BJ (cell line): ENCODE data around the gene GCG. TPM values are rescaled to one million over a fixed set of nuclear protein-coding genes. Genes with fewer than 3 reads are reported as not detected.

Experiments used
- CTCF ChIA-PET: fragments of 350-600 bp; formaldehyde crosslinking; extraction: SDS; loops from one replicate; lab custom pipeline; 2021; ENCODE audit warnings: antibody characterized with exemption, inconsistent platforms; lab: Yijun Ruan, JAX
- POLR2A ChIA-PET: fragments of 300-600 bp; sonication (Branson Sonifier 250); formaldehyde crosslinking; extraction: SDS; loops from one replicate; lab custom pipeline; 2021; ENCODE audit warnings: antibody characterized with exemption; lab: Charles Lee
- DNase-seq: peaks from one replicate; pipeline ENCODE4 v3.0.0-alpha.2; 2011; ENCODE audit warnings: low read depth
- H3K27me3 ChIP-seq: 2 replicates; pipeline ENCODE4 v1.6.0; 2011; ENCODE audit warnings: low read length; ENCODE audit not compliant: control insufficient read depth, insufficient read depth
- H3K36me3 ChIP-seq: 2 replicates; pipeline ENCODE4 v1.5.1; 2011; ENCODE audit warnings: low read length; ENCODE audit not compliant: control insufficient read depth, insufficient read depth
- H3K4me3 ChIP-seq: 2 replicates; pipeline ENCODE4 v1.5.1; 2011; ENCODE audit warnings: low read depth, mild to moderate bottlenecking, control low read depth, low read length
- CTCF ChIP-seq: IDR thresholded peaks from 2 replicates; pipeline ENCODE4 v1.5.1; 2011; ENCODE audit warnings: low read depth, mild to moderate bottlenecking, control low read depth, inconsistent platforms, low read length, moderate library complexity; ENCODE audit not compliant: insufficient read depth
- polyA plus RNA-seq: library from polyadenylated mRNA; depleted of rRNA; stranded (reverse); fragments of >200 nt; gene quantifications from 2 replicates; pipeline ENCODE4 v1.2.3, GENCODE V29; 2011

GCG gene
- polyA plus RNA-seq, 1 experiment, result not detected

GRCh38 chr2:162196638-162197037 lies 44.6 kb upstream of the GCG start:
- DNase-seq, result no peak
- peaks cover 23% of the 10 kb centered on the region for H3K36me3 ChIP-seq

GRCh38 chr2:162188451-162188850 lies 36.4 kb upstream of the GCG start:
- POLR2A ChIA-PET, result no interaction called here
- Histone ChIP-seq H3K4me3 (no peak overlapping the region), H3K36me3 (peaks cover 9% of the 10 kb centered on the region), H3K27me3 (no peaks in the 10 kb centered on the region)
- no peak for DNase-seq
- TF ChIP-seq CTCF, result no peak
- CTCF ChIA-PET, result interaction anchor here (0.6 to 1.0 kb wide), 2 partner anchors 13 to 1446 kb away, joined by 3 read pairs; no protein-coding TSS in a partner anchor

More at GRCh38 chr2:162196638-162197037, 44.6 kb upstream of the GCG start:
- Histone ChIP-seq H3K27me3 (no peaks in the 10 kb centered on the region), H3K4me3 (no peak overlapping the region)
- ChIA-PET POLR2A (interaction anchor here (0.6 kb wide), 1 partner anchor 1793 kb away, joined by 3 read pairs; no protein-coding TSS in a partner anchor), CTCF (interaction anchor here (0.6 to 2.6 kb wide), 6 partner anchors 10 to 104 kb away, joined by 3 to 15 read pairs (median 6); no protein-coding TSS in a partner anchor)
- no peak for TF ChIP-seq CTCF

GRCh38 chr2:162185541-162186232 lies 33.6 kb upstream of the GCG start:
- no peaks in the 10 kb centered on the region for H3K27me3 ChIP-seq
- POLR2A ChIA-PET, result no interaction called here
- H3K36me3 ChIP-seq, result peaks cover 13% of the 10 kb centered on the region
- no peak for TF ChIP-seq CTCF
- no peak overlapping the region for H3K4me3 ChIP-seq
- DNase-seq, result no peak
- CTCF ChIA-PET, result interaction anchor here (1.2 kb wide), 1 partner anchor 11 kb away, joined by 3 read pairs; no protein-coding TSS in a partner anchor

GRCh38 chr2:162184821-162185450 lies 32.9 kb upstream of the GCG start:
- CTCF ChIA-PET, result interaction anchor here (1.2 kb wide), 1 partner anchor 12 kb away, joined by 3 read pairs; no protein-coding TSS in a partner anchor
- H3K36me3 ChIP-seq, result peaks cover 20% of the 10 kb centered on the region

More at GRCh38 chr2:162184821-162185450, 32.9 kb upstream of the GCG start:
- H3K4me3 ChIP-seq, result no peak overlapping the region
- no peaks in the 10 kb centered on the region for H3K27me3 ChIP-seq
- POLR2A ChIA-PET, result no interaction called here
- DNase-seq, result no peak
- TF ChIP-seq CTCF, result no peak
